Tibial artery (tissue), 4 donors: ENCODE results near the gene CNIH1.
"Not testable (repeated sequence)": the region's sequence is repeated elsewhere in the genome, so short reads cannot be mapped to it uniquely, and the experiment has no call there.

Source experiments
- DNase-seq, 2 donors: peaks; one replicate each; pipeline ENCODE4 v3.0.0-alpha.2; 2019
- H3K27ac ChIP-seq, 2 donors: fragments of 200-600 bp; sonication (generic) in 1 of 2; 1 replicate in 1 of 2; 2 replicates in 1 of 2; pipeline ENCODE4 v1.5.1; 2018 to 2019; ENCODE audit warnings: mild to moderate bottlenecking in 1 of 2
- H3K27me3 ChIP-seq, 2 donors: fragments of 200-600 bp; sonication (generic) in 1 of 2; one replicate each; pipeline versions ENCODE4 v1.5.1 to v1.6.0; 2016 to 2019
- H3K36me3 ChIP-seq, 3 donors: fragments of 200-600 bp; sonication (generic) in 2 of 3; one replicate each; pipeline ENCODE4 v1.5.1; 2016 to 2019; ENCODE audit warnings: mild to moderate bottlenecking in 2 of 3
- H3K4me1 ChIP-seq, 4 donors: fragments of 200-600 bp; sonication (generic) in 2 of 4; 1 replicate in 3 of 4; 2 replicates in 1 of 4; pipeline ENCODE4 v1.5.1; 2016 to 2019
- H3K4me3 ChIP-seq, 2 donors: fragments of 200-600 bp; sonication (generic) in 1 of 2; 1 replicate in 1 of 2; 2 replicates in 1 of 2; pipeline ENCODE4 v1.5.1; 2018 to 2019; ENCODE audit warnings: mild to moderate bottlenecking in 2 of 2
- H3K9me3 ChIP-seq, 3 donors: fragments of 200-600 bp; sonication (generic) in 1 of 3; one replicate each; pipeline ENCODE4 v1.5.1; 2016 to 2019
- CTCF ChIP-seq, 2 experiments: fragments of 200-600 bp in 1 of 2; fragments of 450-650 bp in 1 of 2; IDR thresholded peaks; one replicate each; pipeline ENCODE4 v1.5.1; 2017 to 2019; ENCODE audit warnings: antibody characterized with exemption in 2 of 2, mild to moderate bottlenecking in 1 of 2, moderate library complexity in 1 of 2
- intact Hi-C: fragments of 100-400 bp; cut with DNase I; formaldehyde crosslinking; loops from one replicate; pipeline ENCODE4 v1.15.0; 2023; ENCODE audit warnings: low total_unique reads

The CNIH1 gene

GRCh38 chr14:54438703-54439102 is 2.5 kb downstream of the CNIH1 start:
- H3K9me3 ChIP-seq: no peaks in the 10 kb centered on the region
- no peaks in the 10 kb centered on the region for H3K27me3 ChIP-seq
- intact Hi-C loops: no loop called here
- DNase-seq: no peak
- H3K27ac ChIP-seq: no peak overlapping the region
- H3K4me3 ChIP-seq: no peak overlapping the region
- TF ChIP-seq CTCF (IDR thresholded peaks at IDR 0.05): no peak
- no peaks in the 10 kb centered on the region for H3K36me3 ChIP-seq
- H3K4me1 ChIP-seq: peaks cover 0 to 32% (median 15%) of the 10 kb centered on the region in 4 donors

- H3K4me3 ChIP-seq, intact Hi-C loops, H3K27me3 ChIP-seq, H3K27ac ChIP-seq, DNase-seq, H3K9me3 ChIP-seq, H3K36me3 ChIP-seq: not testable (repeated sequence)
- peaks cover 0 to 32% (median 15%) of the 10 kb centered on the region in 4 donors for H3K4me1 ChIP-seq
These were observed 3.2 kb downstream of the CNIH1 start for GRCh38 chr14:54437954-54438353.

GRCh38 chr14:54435500-54435981 is 5.6 kb downstream of the CNIH1 start:
- no peak for DNase-seq
- peaks cover 0 to 12% (median 11%) of the 10 kb centered on the region in 3 donors for H3K36me3 ChIP-seq
- H3K9me3 ChIP-seq: no peaks in the 10 kb centered on the region
- no peak overlapping the region for H3K4me3 ChIP-seq
- intact Hi-C loops: no loop called here
- H3K4me1 ChIP-seq: peaks cover 0 to 32% (median 9%) of the 10 kb centered on the region in 4 donors
- H3K27ac ChIP-seq: no peak overlapping the region
- no peak for TF ChIP-seq CTCF (IDR thresholded peaks at IDR 0.05)
- H3K27me3 ChIP-seq: no peaks in the 10 kb centered on the region

- intact Hi-C loops: no loop called here
- peaks cover 37 to 55% (median 43%) of the 10 kb centered on the region in 3 donors for H3K36me3 ChIP-seq
- H3K27me3 ChIP-seq: no peaks in the 10 kb centered on the region
- H3K27ac ChIP-seq: no peak overlapping the region
- DNase-seq: no peak
- H3K4me1 ChIP-seq: no peaks in the 10 kb centered on the region
- TF ChIP-seq CTCF (IDR thresholded peaks at IDR 0.05): no peak
- no peaks in the 10 kb centered on the region for H3K9me3 ChIP-seq
- no peak overlapping the region for H3K4me3 ChIP-seq
These were observed 12.6 kb downstream of the CNIH1 start for GRCh38 chr14:54428527-54428926.

- intact Hi-C loops: no loop called here
- no peak for DNase-seq
- Histone ChIP-seq H3K36me3 (peaks cover 37 to 55% (median 43%) of the 10 kb centered on the region in 3 donors), H3K27me3 (no peaks in the 10 kb centered on the region), H3K4me1 (no peaks in the 10 kb centered on the region), H3K4me3 (no peak overlapping the region), H3K27ac (no peak overlapping the region), H3K9me3 (no peaks in the 10 kb centered on the region)
- no peak for TF ChIP-seq CTCF (IDR thresholded peaks at IDR 0.05)
These were observed 13.3 kb downstream of the CNIH1 start for GRCh38 chr14:54427871-54428270.

GRCh38 chr14:54425537-54426274 is 15.5 kb downstream of the CNIH1 start:
- Histone ChIP-seq H3K4me3 (no peak overlapping the region), H3K27ac (no peak overlapping the region), H3K27me3 (no peaks in the 10 kb centered on the region), H3K9me3 (no peaks in the 10 kb centered on the region), H3K4me1 (no peaks in the 10 kb centered on the region), H3K36me3 (peaks cover 33 to 44% (median 37%) of the 10 kb centered on the region in 3 donors)
- no peak for DNase-seq
- TF ChIP-seq CTCF (IDR thresholded peaks at IDR 0.05): no peak
- intact Hi-C loops: no loop called here
